ENCODE measurements around the gene RAD50. TPM values are rescaled to one million over a fixed set of nuclear protein-coding genes. Genes with fewer than 3 reads are reported as not detected.
"Not testable (repeated sequence)": the region's sequence is repeated elsewhere in the genome, so short reads cannot be mapped to it uniquely, and the experiment has no call there.

Gene RAD50
- total RNA-seq, 4 donors from 2014 or later = 21.7 to 37.1 (median 24.6) TPM

GRCh38 chr5:132629230-132629944 is 72.6 kb downstream of the RAD50 start:
- 84 to 85% methylated on average over 5 of the region's 5 CpGs for WGBS, 2 donors
- H3K4me3 ChIP-seq (ENCODE audit: low read depth, poor library complexity, severe bottlenecking) = no peak overlapping the region
- TF ChIP-seq POLR2A (IDR thresholded peaks at IDR 0.05) (no peak), CTCF (IDR thresholded peaks at IDR 0.05) (no peak)
- DNase-seq (ENCODE audit: low spot score in 2 of 2) = no peak
- intact Hi-C loops (cut with DNase I; ENCODE audit: low total_unique reads) = no loop called here

- intact Hi-C loops (cut with DNase I; ENCODE audit: low total_unique reads); H3K4me3 ChIP-seq (ENCODE audit: low read depth, poor library complexity, severe bottlenecking); DNase-seq (ENCODE audit: low spot score in 2 of 2): not testable (repeated sequence)
- 94 to 97% methylated on average over 4 of the region's 4 CpGs for WGBS, 2 donors
These were observed 76.8 kb downstream of the RAD50 start for GRCh38 chr5:132633587-132633986.

GRCh38 chr5:132635873-132636272 is 79.1 kb downstream of the RAD50 start:
- WGBS, 2 donors = 93 to 95% methylated on average over 4 of the region's 4 CpGs
- TF ChIP-seq CTCF (IDR thresholded peaks at IDR 0.05) = no peak
- no peak for TF ChIP-seq POLR2A (IDR thresholded peaks at IDR 0.05)
- H3K4me3 ChIP-seq (ENCODE audit: low read depth, poor library complexity, severe bottlenecking) = no peak overlapping the region
- intact Hi-C loops (cut with DNase I; ENCODE audit: low total_unique reads) = no loop called here
- DNase-seq (ENCODE audit: low spot score in 2 of 2) = no peak

- intact Hi-C loops (cut with DNase I; ENCODE audit: low total_unique reads) = no loop called here
- WGBS, 2 donors = 93 to 97% methylated on average over 4 of the region's 4 CpGs
- TF ChIP-seq POLR2A (IDR thresholded peaks at IDR 0.05) = no peak
- TF ChIP-seq CTCF (IDR thresholded peaks at IDR 0.05) = no peak
- no peak for DNase-seq (ENCODE audit: low spot score in 2 of 2)
- H3K4me3 ChIP-seq (ENCODE audit: low read depth, poor library complexity, severe bottlenecking) = no peak overlapping the region
These were observed 80.5 kb downstream of the RAD50 start for GRCh38 chr5:132637241-132637640.

GRCh38 chr5:132639706-132640130 is 82.9 kb downstream of the RAD50 start:
- DNase-seq (ENCODE audit: low spot score in 2 of 2) = no peak
- H3K4me3 ChIP-seq (ENCODE audit: low read depth, poor library complexity, severe bottlenecking) = no peak overlapping the region
- TF ChIP-seq CTCF (IDR thresholded peaks at IDR 0.05) = no peak
- no peak for TF ChIP-seq POLR2A (IDR thresholded peaks at IDR 0.05)
- 84 to 89% methylated on average over 2 of the region's 2 CpGs for WGBS, 2 donors
- intact Hi-C loops (cut with DNase I; ENCODE audit: low total_unique reads) = no loop called here

GRCh38 chr5:132640613-132641012 is 83.8 kb downstream of the RAD50 start:
- H3K4me3 ChIP-seq (ENCODE audit: low read depth, poor library complexity, severe bottlenecking) = no peak overlapping the region
- no peak for DNase-seq (ENCODE audit: low spot score in 2 of 2)
- intact Hi-C loops (cut with DNase I; ENCODE audit: low total_unique reads) = no loop called here
- 85 to 90% methylated on average over 4 of the region's 4 CpGs for WGBS, 2 donors
- TF ChIP-seq POLR2A (IDR thresholded peaks at IDR 0.05) (no peak), CTCF (IDR thresholded peaks at IDR 0.05) (no peak)
